ENCODE data around the gene STARD13. TPM values are rescaled to one million over a fixed set of nuclear protein-coding genes. Genes with fewer than 3 reads are reported as not detected.

The STARD13 gene
- total RNA-seq, 1 experiment from 2014 or later, result 2.1 TPM

- Histone ChIP-seq H2AK5ac (ENCODE audit: insufficient read length, low read length) (no peak overlapping the region), H3K79me2 (ENCODE audit: insufficient read depth, low read length) (no peaks in the 10 kb centered on the region; the same call in 1 of the 2 replicates), H3K9me3 (ENCODE audit: control insufficient read depth, low read depth, low read length) (no peaks in the 10 kb centered on the region), H3K14ac (ENCODE audit: insufficient read depth, low read length) (no peak overlapping the region), H3K23ac (ENCODE audit: insufficient read length, low read depth, low read length) (no peak overlapping the region), H3K4me1 (ENCODE audit: insufficient read depth, low read length) (peaks cover 13% of the 10 kb centered on the region; the same call in 1 of the 2 replicates), H3K27ac (ENCODE audit: insufficient read length, low read depth, low read length) (no peak overlapping the region), H2BK5ac (ENCODE audit: insufficient read length, low read length) (no peak overlapping the region), H2AFZ (ENCODE audit: low read length) (no peak overlapping the region), H3K27me3 (ENCODE audit: insufficient read depth, low read length) (no peaks in the 10 kb centered on the region), H3K4me2 (ENCODE audit: insufficient read depth, insufficient read length, low read length) (no peak overlapping the region), H3K23me2 (ENCODE audit: insufficient read length, low read depth, low read length, poor library complexity, severe bottlenecking) (no peaks in the 10 kb centered on the region), H2BK20ac (ENCODE audit: low read depth, low read length, poor library complexity, severe bottlenecking) (no peak overlapping the region), H3K56ac (ENCODE audit: insufficient read length, low read depth, low read length) (no peak overlapping the region), H3K4ac (ENCODE audit: low read depth, low read length) (no peak overlapping the region), H3K79me1 (ENCODE audit: insufficient read depth, low read depth, low read length, poor library complexity, severe bottlenecking) (no peaks in the 10 kb centered on the region), H2BK15ac (ENCODE audit: low read depth, low read length) (no peak overlapping the region), H3K9ac (ENCODE audit: extremely low read depth, insufficient read length, low read length) (no peak overlapping the region), H2BK120ac (ENCODE audit: low read depth, low read length, poor library complexity, severe bottlenecking) (no peak overlapping the region), H2BK12ac (ENCODE audit: insufficient read length, low read depth, low read length) (no peak overlapping the region), H4K20me1 (ENCODE audit: control insufficient read depth, insufficient read depth, insufficient read length) (no peaks in the 10 kb centered on the region), H4K5ac (ENCODE audit: insufficient read length, low read depth, low read length) (no peak overlapping the region), H3T11ph (ENCODE audit: low read length) (no peak overlapping the region), H3K18ac (ENCODE audit: insufficient read length, low read depth, low read length) (no peak overlapping the region), H4K91ac (ENCODE audit: insufficient read length, low read depth, low read length) (no peak overlapping the region), H4K8ac (replicated peaks; ENCODE audit: insufficient read length, low read depth, low read length) (no peak overlapping the region)
- H3K27ac Mint-ChIP-seq, result peak overlapping the region in 1 of 3 experiments; percentile 31; a peak in 1 of 7 replicates
- H3K9me3 Mint-ChIP-seq, result no peaks in the 10 kb centered on the region
- peaks cover 30 to 48% of the 10 kb centered on the region in 2 experiments for H3K4me1 Mint-ChIP-seq
- no peak for TF ChIP-seq CTCF (conservative IDR thresholded peaks at IDR 0.05)
- no peaks in the 10 kb centered on the region for H3K27me3 Mint-ChIP-seq (ENCODE audit: low read depth)
- DNase-seq, result no peak
- peaks cover 0 to 1% (median 0%) of the 10 kb centered on the region in 3 experiments; a peak in 1 of 7 replicates for H3K36me3 Mint-ChIP-seq (ENCODE audit: insufficient read depth in 1 of 3, low read depth in 3 of 3)
- no CpG with 5 or more reads among the region's 2 CpGs for WGBS (ENCODE audit: extremely low coverage, insufficient read length, low lambda C conversion rate)
- no peak overlapping the region for H3K4me3 Mint-ChIP-seq
These were observed 22.6 kb downstream of the STARD13 start for GRCh38 chr13:33262997-33263396.

Data from H9 (cell line).